Caco-2 (cell line): ENCODE measurements around the gene BRD7. TPM values are rescaled to one million over a fixed set of nuclear protein-coding genes. Genes with fewer than 3 reads are reported as not detected.

Experiments used
- BruUV-seq: library from RNA; stranded (reverse); fragments of 400-500 nt; replicated peaks from 2 replicates; lab custom pipeline; 2021; lab: Mats Ljungman, UMichigan
- CTCF ChIA-PET: fragments of 300-600 bp; sonication (Branson Sonifier 250); formaldehyde crosslinking; loops from one replicate; lab custom pipeline; 2022; ENCODE audit warnings: antibody characterized with exemption; lab: Charles Lee
- POLR2A ChIA-PET: fragments of 300-600 bp; sonication (Branson Sonifier 250); formaldehyde crosslinking; loops from one replicate; lab custom pipeline; 2022; ENCODE audit warnings: antibody characterized with exemption; lab: Charles Lee
- DNase-seq, 2 experiments: peaks; one replicate each; pipeline versions ENCODE4 v3.0.0 to v3.0.0-alpha.2; 2020 to 2022
- H3K27me3 ChIP-seq: replicated peaks from 2 replicates; pipeline ENCODE4 v1.6.0; 2011; ENCODE audit warnings: low read length; ENCODE audit not compliant: control insufficient read depth, insufficient read depth
- H3K36me3 ChIP-seq: 2 replicates; pipeline ENCODE4 v1.5.1; 2011; ENCODE audit warnings: low read length; ENCODE audit not compliant: control insufficient read depth, insufficient read depth
- H3K4me1 ChIP-seq: fragments of 250-450 bp; sonication (Bioruptor Pico); 2 replicates; pipeline ENCODE4 v1.5.1; 2020; ENCODE audit warnings: mild to moderate bottlenecking
- H3K4me3 ChIP-seq: 2 replicates; pipeline ENCODE4 v1.5.1; 2011; ENCODE audit warnings: low read depth, mild to moderate bottlenecking, control low read depth, low read length
- H3K9me3 ChIP-seq: fragments of 250-450 bp; sonication (Bioruptor Pico); 2 replicates; pipeline ENCODE4 v1.5.1; 2020; ENCODE audit warnings: mild to moderate bottlenecking, moderate library complexity
- H3K27ac Mint-ChIP-seq: one replicate; pipeline ENCODE4 v1.8.0; 2022; ENCODE audit warnings: mixed read lengths; ENCODE audit not compliant: unreplicated experiment
- H3K27me3 Mint-ChIP-seq: one replicate; pipeline ENCODE4 v1.8.0; 2022; ENCODE audit warnings: mixed read lengths; ENCODE audit not compliant: insufficient read depth, unreplicated experiment
- H3K36me3 Mint-ChIP-seq: one replicate; pipeline ENCODE4 v1.8.0; 2022; ENCODE audit warnings: mild to moderate bottlenecking, mixed read lengths; ENCODE audit not compliant: insufficient read depth, unreplicated experiment
- H3K4me1 Mint-ChIP-seq: one replicate; pipeline ENCODE4 v1.8.0; 2022; ENCODE audit warnings: low read depth, mixed read lengths; ENCODE audit not compliant: unreplicated experiment
- H3K4me3 Mint-ChIP-seq: one replicate; pipeline ENCODE4 v1.8.0; 2022; ENCODE audit warnings: mild to moderate bottlenecking, moderate library complexity, mixed read lengths; ENCODE audit not compliant: unreplicated experiment
- H3K9me3 Mint-ChIP-seq: one replicate; pipeline ENCODE4 v1.8.0; 2022; ENCODE audit warnings: mixed read lengths; ENCODE audit not compliant: unreplicated experiment
- CTCF ChIP-seq, 2 experiments: fragments of 200-600 bp in 1 of 2; IDR thresholded peaks; 1 replicate in 1 of 2; 2 replicates in 1 of 2; pipeline versions ENCODE4 v1.5.1 to v1.8.0; 2011 to 2022; ENCODE audit warnings: antibody characterized with exemption in 1 of 2, control low read depth in 1 of 2, inconsistent platforms in 1 of 2, low read depth in 1 of 2, low read length in 1 of 2, mild to moderate bottlenecking in 1 of 2, moderate library complexity in 1 of 2; ENCODE audit not compliant: insufficient read depth in 1 of 2, severe bottlenecking in 1 of 2, unreplicated experiment in 1 of 2
- intact Hi-C: fragments of 100-400 bp; cut with micrococcal nuclease; formaldehyde crosslinking; loops from one replicate; pipeline ENCODE4 v1.10.0; 2022; ENCODE audit not compliant: unreplicated experiment
- total RNA-seq: library from RNA; stranded (reverse); gene quantifications from 2 replicates; pipeline ENCODE4 v1.2.3, GENCODE V29; 2022

Gene BRD7
- total RNA-seq, 1 experiment from 2014 or later: 170 TPM

GRCh38 chr16:50390371-50390771, 21.6 kb upstream of the BRD7 start:
- no peaks in the 10 kb centered on the region for H3K4me1 Mint-ChIP-seq
- H3K4me1 ChIP-seq: no peaks in the 10 kb centered on the region
- H3K27me3 ChIP-seq: no peaks in the 10 kb centered on the region
- no peaks in the 10 kb centered on the region for H3K9me3 ChIP-seq
- H3K36me3 Mint-ChIP-seq: no peaks in the 10 kb centered on the region
- H3K27ac Mint-ChIP-seq: no peak overlapping the region
- no peak overlapping the region for H3K4me3 ChIP-seq
- no TSS peak for BruUV-seq
- H3K36me3 ChIP-seq: no peaks in the 10 kb centered on the region; the same call in 1 of the 2 replicates
- CTCF ChIA-PET: interaction anchor here (1.2 kb wide), 1 partner anchor 275 kb away, joined by 3 read pairs; no protein-coding TSS in a partner anchor
- no peak for TF ChIP-seq CTCF (IDR thresholded peaks at IDR 0.05; ENCODE audit: insufficient read depth in 1 of 2, low read depth in 1 of 2, low read length in 1 of 2, severe bottlenecking in 1 of 2, unreplicated experiment in 1 of 2)
- intact Hi-C loops: no loop called here
- H3K4me3 Mint-ChIP-seq: no peak overlapping the region
- no peak for DNase-seq
- no peaks in the 10 kb centered on the region for H3K9me3 Mint-ChIP-seq
- no peaks in the 10 kb centered on the region for H3K27me3 Mint-ChIP-seq
- POLR2A ChIA-PET: no interaction called here

GRCh38 chr16:50389900-50390299, 21.1 kb upstream of the BRD7 start:
- DNase-seq: no peak
- intact Hi-C loops: no loop called here
- no peaks in the 10 kb centered on the region for H3K4me1 Mint-ChIP-seq
- Histone ChIP-seq H3K4me3 (no peak overlapping the region), H3K36me3 (no peaks in the 10 kb centered on the region; the same call in 1 of the 2 replicates), H3K9me3 (no peaks in the 10 kb centered on the region), H3K27me3 (no peaks in the 10 kb centered on the region), H3K4me1 (no peaks in the 10 kb centered on the region)
- no peaks in the 10 kb centered on the region for H3K9me3 Mint-ChIP-seq
- H3K27ac Mint-ChIP-seq: no peak overlapping the region
- ChIA-PET CTCF (no interaction called here), POLR2A (no interaction called here)
- no peak overlapping the region for H3K4me3 Mint-ChIP-seq
- no peaks in the 10 kb centered on the region for H3K36me3 Mint-ChIP-seq
- no peaks in the 10 kb centered on the region for H3K27me3 Mint-ChIP-seq
- TF ChIP-seq CTCF (IDR thresholded peaks at IDR 0.05; ENCODE audit: insufficient read depth in 1 of 2, low read depth in 1 of 2, low read length in 1 of 2, severe bottlenecking in 1 of 2, unreplicated experiment in 1 of 2): no peak
- no TSS peak for BruUV-seq

- ChIA-PET CTCF (no interaction called here), POLR2A (no interaction called here)
- no peaks in the 10 kb centered on the region for H3K9me3 ChIP-seq
- Mint-ChIP-seq H3K4me1 (no peaks in the 10 kb centered on the region), H3K9me3 (no peaks in the 10 kb centered on the region), H3K36me3 (no peaks in the 10 kb centered on the region), H3K4me3 (no peak overlapping the region), H3K27me3 (no peaks in the 10 kb centered on the region), H3K27ac (no peak overlapping the region)
- H3K4me1 ChIP-seq: no peaks in the 10 kb centered on the region
- H3K27me3 ChIP-seq: no peaks in the 10 kb centered on the region
- H3K4me3 ChIP-seq: no peak overlapping the region
- intact Hi-C loops: no loop called here
- no peak for TF ChIP-seq CTCF (IDR thresholded peaks at IDR 0.05; ENCODE audit: insufficient read depth in 1 of 2, low read depth in 1 of 2, low read length in 1 of 2, severe bottlenecking in 1 of 2, unreplicated experiment in 1 of 2)
- no TSS peak for BruUV-seq
- no peak for DNase-seq
- no peaks in the 10 kb centered on the region; the same call in 1 of the 2 replicates for H3K36me3 ChIP-seq
Observed at GRCh38 chr16:50388496-50388895, 19.7 kb upstream of the BRD7 start.
